Measurements from ENCODE around the gene BRSK1.

Gene BRSK1

DNA sequence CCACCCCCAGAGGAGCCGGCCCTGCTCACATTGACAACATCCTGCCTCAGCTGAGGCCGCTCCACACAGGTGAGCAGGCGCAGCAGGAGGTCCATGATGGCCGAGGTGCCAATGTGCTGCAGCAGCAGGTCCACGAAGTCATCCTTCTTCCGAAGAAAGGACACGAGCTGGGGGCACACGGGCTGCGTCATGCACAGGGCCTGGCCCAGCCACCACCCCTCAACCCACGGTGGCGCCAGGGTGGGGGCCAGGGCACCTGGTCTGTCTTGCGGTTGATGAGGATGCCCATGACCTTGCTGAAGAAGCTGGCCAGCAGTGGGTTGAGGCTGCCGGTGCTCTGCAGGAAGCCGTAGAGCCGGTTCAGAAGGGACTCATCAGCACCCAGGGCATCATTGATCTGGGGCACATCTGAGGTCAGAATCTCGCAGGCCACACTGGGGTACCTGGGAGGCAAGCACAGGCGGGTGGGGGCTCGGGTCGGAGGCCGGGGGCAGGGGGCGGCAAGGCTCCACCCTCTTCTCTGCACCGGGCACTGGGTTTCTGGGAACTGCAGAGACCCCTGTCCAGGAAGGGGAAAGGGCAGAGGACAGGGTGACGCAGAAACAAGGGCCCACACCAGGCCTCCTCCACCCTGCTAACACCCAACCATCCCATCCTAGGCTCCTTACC, 38.4 kb upstream of the BRSK1 start:
- no peak overlapping the region for H3K27ac ChIP-seq

DNA sequence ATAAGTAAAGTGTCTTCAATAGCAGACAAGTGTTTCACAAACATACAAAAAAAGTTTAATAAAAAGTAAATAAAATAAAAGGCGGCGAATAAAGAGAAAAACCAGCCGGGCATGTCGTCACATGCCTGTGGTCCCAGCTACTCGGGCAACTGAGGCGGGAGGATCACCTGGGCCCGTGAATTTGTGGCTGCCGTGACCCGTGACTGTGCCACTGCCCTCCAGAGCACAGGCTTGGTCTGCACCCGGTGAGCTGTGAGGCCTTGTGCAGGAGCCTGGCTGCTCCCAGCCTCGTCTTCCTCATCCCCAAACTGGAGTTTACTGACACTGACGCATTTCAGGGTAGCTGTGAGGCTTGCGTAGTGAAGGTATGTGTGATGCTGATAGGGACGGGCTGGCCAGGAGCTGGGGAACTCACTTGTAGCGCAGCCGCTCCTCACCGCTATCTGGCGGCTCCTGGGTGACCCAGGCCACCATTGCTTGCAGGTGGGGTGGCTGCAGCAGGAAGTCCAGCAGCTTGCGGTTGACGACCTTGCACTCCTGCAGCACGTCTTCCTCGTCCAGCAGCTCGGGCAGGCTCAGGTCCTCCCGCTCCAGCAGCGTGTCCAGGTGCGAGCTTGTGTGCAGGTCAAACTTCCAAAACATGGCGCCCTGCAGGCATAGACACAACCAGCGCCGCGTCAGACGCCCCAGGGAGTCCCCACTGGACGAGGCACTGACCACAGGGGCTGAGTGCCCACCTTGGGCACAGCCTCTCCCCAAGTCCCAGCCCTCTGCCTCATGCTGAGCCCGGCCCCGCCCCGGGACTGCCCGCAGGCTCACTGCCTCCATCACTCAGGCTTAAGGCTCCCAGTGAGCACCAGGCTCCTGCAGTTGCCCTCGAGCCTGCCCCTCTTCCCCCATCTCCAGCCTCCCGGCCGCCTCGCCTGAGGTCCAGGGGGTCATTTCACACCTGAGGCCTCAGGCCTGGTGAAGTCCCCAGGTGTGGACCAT, 37.0 kb upstream of the BRSK1 start:
- peak overlapping the region in 5 of 11 experiments; percentile 19 to 54 (median 29); a peak in 7 of 22 replicates for H3K9ac ChIP-seq
- H3K4me2 ChIP-seq = peak overlapping the region; percentile 57 to 100 (median 99); a peak in 19 of 22 replicates
- H4K20me1 ChIP-seq = peaks cover 96 to 100% (median 100%) of the 10 kb centered on the region in 11 experiments
- H3K9me3 ChIP-seq (replicated peaks in 1 of 11) = no peaks in the 10 kb centered on the region
- H3K4me1 ChIP-seq = peaks cover 49 to 54% (median 51%) of the 10 kb centered on the region in 10 experiments
- peak overlapping the region in 7 of 11 experiments; percentile 30 to 77 (median 43); a peak in 9 of 22 replicates for H3K27ac ChIP-seq
- H3K36me3 ChIP-seq = peaks cover 61 to 97% (median 88%) of the 10 kb centered on the region in 11 experiments
- no peaks in the 10 kb centered on the region for H3K27me3 ChIP-seq
- H3K4me3 ChIP-seq = no peak overlapping the region
- no peak for TF ChIP-seq Cebpa-rat (IDR thresholded peaks at IDR 0.05)

More for the DNA sequence above, 38.4 kb upstream of the BRSK1 start:
- peaks cover 73 to 99% (median 96%) of the 10 kb centered on the region in 11 experiments for H3K36me3 ChIP-seq
- no peak overlapping the region for H3K4me3 ChIP-seq
- no peaks in the 10 kb centered on the region for H3K27me3 ChIP-seq
- H3K9ac ChIP-seq = no peak overlapping the region; a peak in 1 of 22 replicates
- TF ChIP-seq Cebpa-rat (IDR thresholded peaks at IDR 0.05) = no peak
- peaks cover 88 to 98% (median 96%) of the 10 kb centered on the region in 11 experiments for H4K20me1 ChIP-seq
- H3K9me3 ChIP-seq (replicated peaks in 1 of 11) = no peaks in the 10 kb centered on the region
- H3K4me1 ChIP-seq = peaks cover 35 to 40% (median 37%) of the 10 kb centered on the region in 10 experiments
- no peak overlapping the region for H3K4me2 ChIP-seq

DNA sequence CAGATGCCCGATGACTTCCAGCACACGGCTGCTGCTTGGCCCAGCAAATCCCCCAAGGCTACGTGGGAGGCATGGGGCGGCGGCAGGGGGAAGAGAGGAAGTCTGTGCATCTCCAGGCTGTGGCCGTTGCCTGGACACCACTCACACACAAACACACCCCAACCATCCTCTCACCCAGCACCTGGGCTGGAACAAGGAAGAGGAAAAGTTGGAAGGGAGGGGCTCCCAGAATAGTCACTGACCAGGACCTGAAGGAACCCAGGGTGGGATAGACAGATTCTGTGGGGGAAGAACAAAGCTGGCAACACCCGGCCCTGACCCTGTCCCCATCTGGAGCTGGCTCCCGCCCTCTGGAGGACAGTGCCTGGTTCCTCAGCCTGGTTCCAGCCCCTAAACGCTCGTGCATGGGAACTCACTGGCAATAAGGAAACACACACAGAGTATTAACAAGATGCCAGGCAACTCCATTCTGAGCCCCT, 36.1 kb upstream of the BRSK1 start:
- peaks cover 58 to 63% (median 60%) of the 10 kb centered on the region in 10 experiments for H3K4me1 ChIP-seq
- H4K20me1 ChIP-seq = peaks cover 96 to 100% (median 100%) of the 10 kb centered on the region in 11 experiments
- peak overlapping the region; percentile 57 to 100 (median 99) for H3K4me2 ChIP-seq
- H3K27me3 ChIP-seq = no peaks in the 10 kb centered on the region
- TF ChIP-seq Cebpa-rat (IDR thresholded peaks at IDR 0.05) = no peak
- peaks cover 52 to 93% (median 81%) of the 10 kb centered on the region in 11 experiments for H3K36me3 ChIP-seq
- no peaks in the 10 kb centered on the region for H3K9me3 ChIP-seq (replicated peaks in 1 of 11)
- H3K9ac ChIP-seq = peak overlapping the region in 10 of 11 experiments; percentile 5 to 54 (median 42); a peak in 14 of 22 replicates
- peak overlapping the region in 9 of 11 experiments; percentile 7 to 77 (median 34); a peak in 11 of 22 replicates for H3K27ac ChIP-seq
- no peak overlapping the region for H3K4me3 ChIP-seq

DNA sequence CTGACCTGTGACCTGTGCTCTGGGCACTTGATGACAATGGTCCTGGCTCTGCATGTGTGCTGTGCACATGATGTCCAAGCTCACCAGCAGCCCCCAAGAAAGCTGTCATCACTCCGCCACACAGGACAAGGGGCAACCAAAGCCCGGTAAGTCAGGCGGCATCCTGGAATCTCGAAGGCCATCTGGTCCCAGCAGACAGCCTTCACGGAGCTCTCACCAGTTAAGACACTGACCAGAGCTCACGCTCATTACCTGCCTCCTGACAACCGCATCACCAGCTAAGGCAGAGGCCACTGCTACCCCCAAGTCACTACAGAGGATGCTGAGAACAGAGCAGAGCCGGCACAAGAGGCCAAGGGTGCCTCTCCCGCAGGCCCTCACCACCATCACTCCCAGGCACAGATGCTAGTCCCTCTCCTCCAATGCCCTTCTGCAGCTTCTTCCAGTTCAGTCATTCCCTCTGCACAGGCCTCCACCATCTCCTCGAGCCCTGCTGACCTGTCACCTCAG, 35.6 kb upstream of the BRSK1 start:
- no peak for TF ChIP-seq Cebpa-rat (IDR thresholded peaks at IDR 0.05)
- peak overlapping the region in 10 of 11 experiments; percentile 18 to 63 (median 48); a peak in 18 of 22 replicates for H3K9ac ChIP-seq
- peak overlapping the region; percentile 1 to 77 (median 33); a peak in 12 of 22 replicates for H3K27ac ChIP-seq
- H3K36me3 ChIP-seq = peaks cover 46 to 93% (median 80%) of the 10 kb centered on the region in 11 experiments
- H3K4me3 ChIP-seq = no peak overlapping the region
- H3K4me1 ChIP-seq = peaks cover 63 to 68% (median 65%) of the 10 kb centered on the region in 10 experiments
- H3K4me2 ChIP-seq = peak overlapping the region; percentile 57 to 100 (median 99)
- H3K9me3 ChIP-seq (replicated peaks in 1 of 11) = no peaks in the 10 kb centered on the region
- H3K27me3 ChIP-seq = no peaks in the 10 kb centered on the region
- peaks cover 100% of the 10 kb centered on the region in 11 experiments for H4K20me1 ChIP-seq

DNA sequence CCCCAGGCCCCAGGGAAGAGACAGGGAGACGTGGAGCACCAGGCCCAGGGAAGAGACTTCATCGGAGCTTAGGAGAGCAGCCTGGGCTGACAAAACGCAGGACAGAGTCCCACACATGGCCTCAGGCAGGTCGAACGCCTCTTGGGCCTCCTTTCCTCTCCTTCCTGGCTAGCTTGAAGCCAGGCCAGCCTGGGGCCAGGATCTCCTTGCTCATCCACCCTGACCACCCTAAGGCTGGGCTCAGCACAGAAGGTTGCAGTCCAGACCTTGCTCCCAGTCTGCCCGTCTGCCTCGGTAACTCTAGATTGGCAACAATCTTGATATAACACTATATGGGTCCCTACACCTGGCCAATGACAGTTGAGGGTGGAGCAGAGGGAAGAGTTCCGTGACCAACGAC, 35.1 kb upstream of the BRSK1 start:
- H3K4me1 ChIP-seq = peaks cover 68 to 73% (median 70%) of the 10 kb centered on the region in 10 experiments
- peak overlapping the region; percentile 57 to 100 (median 99); a peak in 21 of 22 replicates for H3K4me2 ChIP-seq
- no peaks in the 10 kb centered on the region for H3K9me3 ChIP-seq (replicated peaks in 1 of 11)
- H3K4me3 ChIP-seq = no peak overlapping the region
- peak overlapping the region in 10 of 11 experiments; percentile 1 to 77 (median 30); a peak in 13 of 22 replicates for H3K27ac ChIP-seq
- peaks cover 41 to 91% (median 75%) of the 10 kb centered on the region in 11 experiments for H3K36me3 ChIP-seq
- H3K9ac ChIP-seq = peak overlapping the region in 9 of 11 experiments; percentile 24 to 63 (median 46); a peak in 16 of 22 replicates
- TF ChIP-seq Cebpa-rat (IDR thresholded peaks at IDR 0.05) = no peak
- no peaks in the 10 kb centered on the region for H3K27me3 ChIP-seq
- H4K20me1 ChIP-seq = peaks cover 100% of the 10 kb centered on the region in 11 experiments

DNA sequence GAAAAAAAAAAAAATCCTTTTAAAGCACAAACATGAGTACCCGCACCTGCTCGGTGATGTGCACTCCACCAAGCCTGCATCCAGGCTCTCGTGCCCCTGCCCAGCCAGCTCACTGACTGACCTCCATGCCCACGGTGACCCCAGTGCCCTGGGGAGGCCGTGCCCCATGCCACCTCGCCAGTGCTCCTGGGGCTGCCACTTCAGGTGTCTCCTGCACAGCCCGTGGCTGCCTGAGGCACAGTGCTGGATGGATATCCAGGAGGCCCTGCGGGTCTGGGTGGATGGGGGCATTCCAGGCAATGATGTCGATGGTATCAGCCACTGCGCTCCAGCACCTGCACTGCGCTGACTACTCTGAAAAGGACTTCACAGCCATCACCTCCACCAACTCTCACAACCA, 34.0 kb upstream of the BRSK1 start:
- H3K9me3 ChIP-seq (replicated peaks in 1 of 11) = no peaks in the 10 kb centered on the region
- no peak overlapping the region for H3K4me3 ChIP-seq
- H4K20me1 ChIP-seq = peaks cover 91 to 100% (median 100%) of the 10 kb centered on the region in 11 experiments
- peaks cover 75 to 84% (median 79%) of the 10 kb centered on the region in 10 experiments for H3K4me1 ChIP-seq
- H3K9ac ChIP-seq = peak overlapping the region in 7 of 11 experiments; percentile 17 to 99 (median 97); a peak in 8 of 22 replicates
- H3K36me3 ChIP-seq = peaks cover 30 to 80% (median 63%) of the 10 kb centered on the region in 11 experiments
- no peak for TF ChIP-seq Cebpa-rat (IDR thresholded peaks at IDR 0.05)
- H3K27ac ChIP-seq = peak overlapping the region in 2 of 11 experiments; percentile 96 to 97; a peak in 2 of 22 replicates
- H3K4me2 ChIP-seq = peak overlapping the region; percentile 27 to 100 (median 99); a peak in 19 of 22 replicates
- no peaks in the 10 kb centered on the region for H3K27me3 ChIP-seq

DNA sequence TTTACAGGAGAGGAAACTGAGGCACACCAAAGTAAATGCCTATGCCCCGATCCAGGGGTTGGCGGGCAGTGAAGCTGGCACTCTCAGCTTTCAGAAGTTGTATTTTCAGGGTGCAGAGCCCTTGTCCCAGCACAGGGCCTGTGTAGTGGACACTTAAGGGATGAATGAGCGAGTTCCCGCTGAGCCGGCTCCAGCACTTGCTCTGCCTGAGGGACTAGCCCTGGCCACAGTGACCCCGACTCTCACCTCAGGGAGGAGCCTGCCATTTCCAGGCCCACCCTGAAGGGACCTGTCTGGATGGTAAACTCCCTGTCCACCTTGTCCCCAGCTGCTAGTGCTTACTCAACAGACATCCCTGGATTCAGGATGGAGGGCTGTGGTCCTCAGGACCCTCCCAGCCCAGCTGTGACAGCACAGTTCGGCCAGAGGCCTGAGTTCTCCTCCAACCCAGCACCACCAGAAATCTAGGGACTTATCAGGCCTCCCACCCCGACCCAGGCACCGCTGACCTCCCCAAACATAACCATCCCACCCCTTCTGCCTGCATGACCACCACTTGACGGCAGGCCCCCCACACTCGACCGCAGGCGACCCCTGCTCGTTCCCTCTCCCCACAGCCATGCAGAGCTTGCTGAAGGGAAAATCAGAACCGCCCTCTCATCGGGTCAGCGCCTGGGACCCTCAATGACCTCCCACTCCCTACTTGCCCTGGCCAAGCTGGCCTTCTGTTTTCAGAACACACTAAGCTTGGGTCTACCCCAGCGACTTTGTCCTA, 33.3 kb upstream of the BRSK1 start:
- Histone ChIP-seq H3K4me1 (peaks cover 81 to 90% (median 85%) of the 10 kb centered on the region in 10 experiments), H3K36me3 (peaks cover 24 to 73% (median 57%) of the 10 kb centered on the region in 11 experiments)

More for the DNA sequence above, 33.3 kb upstream of the BRSK1 start:
- Histone ChIP-seq H3K9me3 (replicated peaks in 1 of 11) (no peaks in the 10 kb centered on the region), H3K4me2 (peak overlapping the region; percentile 96 to 100 (median 99)), H3K27ac (peak overlapping the region in 10 of 11 experiments; percentile 17 to 98 (median 96); a peak in 18 of 22 replicates), H3K27me3 (no peaks in the 10 kb centered on the region), H4K20me1 (peaks cover 90 to 100% (median 100%) of the 10 kb centered on the region in 11 experiments), H3K4me3 (no peak overlapping the region; a peak in 1 of 20 replicates), H3K9ac (peak overlapping the region; percentile 92 to 99 (median 97); a peak in 19 of 22 replicates)
- TF ChIP-seq Cebpa-rat (IDR thresholded peaks at IDR 0.05) = no peak
